ENCODE results near the gene MICAL3.

MICAL3 gene

GRCh38 chr22:17969701-17970113 lies 54.7 kb downstream of the MICAL3 start:
- no peak for DNase-seq

DNA sequence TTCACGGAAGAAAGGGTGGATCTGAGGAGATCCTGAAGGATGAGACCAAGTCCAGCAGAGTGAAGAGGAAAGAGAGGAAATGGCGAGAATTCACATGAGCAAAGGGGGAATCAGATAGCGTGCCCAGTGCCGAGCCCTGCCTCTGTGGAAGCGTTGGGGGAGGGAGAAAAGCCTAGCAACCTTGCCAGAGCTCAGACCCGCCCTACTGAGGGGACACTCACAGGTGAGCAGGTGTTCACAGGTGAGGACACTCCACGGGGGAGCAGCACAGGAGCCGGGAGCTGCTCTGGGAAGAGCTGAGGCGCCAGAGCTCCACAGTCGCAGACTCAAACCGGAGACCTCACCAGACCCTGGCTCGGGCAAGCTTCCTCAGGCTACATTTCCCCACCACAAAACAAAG lies 56.2 kb downstream of the MICAL3 start:
- DNase-seq: no peak

- no peak for DNase-seq
Measured at GRCh38 chr22:17966403-17966717, 58.0 kb downstream of the MICAL3 start.

DNA sequence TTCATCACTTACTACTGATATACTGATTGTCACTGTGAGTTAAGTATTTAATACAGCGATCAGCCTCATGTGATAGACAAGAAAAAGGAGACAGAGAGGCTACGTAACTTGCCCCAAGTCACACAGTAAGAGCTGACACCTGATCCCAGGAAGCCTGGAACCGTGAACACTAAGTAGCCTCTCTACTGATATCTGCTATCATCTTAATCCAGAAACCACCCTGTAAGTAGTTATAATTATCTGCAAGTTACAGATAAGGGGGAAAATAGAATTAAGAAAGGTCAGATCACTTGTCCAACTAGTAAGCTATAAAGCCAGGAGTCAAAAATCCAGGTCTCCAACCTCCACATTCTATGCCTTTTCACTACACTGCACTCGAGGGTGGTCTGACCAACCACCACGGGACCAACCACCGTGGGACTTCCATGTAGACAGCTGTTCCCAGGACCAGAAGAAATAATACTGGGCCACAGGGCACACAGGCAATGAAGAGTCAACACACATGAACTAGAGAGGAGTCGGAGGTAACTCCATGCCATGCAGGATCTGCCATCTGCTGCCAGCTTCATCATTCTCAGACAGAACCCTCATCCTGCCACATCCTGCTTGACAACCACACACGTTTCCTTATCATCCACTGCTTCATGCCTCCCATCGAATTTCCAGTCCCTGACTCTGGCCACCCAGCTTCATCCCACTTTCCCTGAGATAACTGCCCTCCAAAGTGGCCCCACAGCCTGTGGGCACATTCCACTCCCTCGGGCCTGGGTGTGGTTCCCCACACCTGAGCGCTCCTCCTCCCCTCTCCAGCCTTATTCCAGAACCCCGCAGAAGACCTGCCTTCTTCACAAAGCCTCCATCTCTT lies 58.6 kb downstream of the MICAL3 start:
- no peak for DNase-seq

GRCh38 chr22:17964643-17965042 lies 59.7 kb downstream of the MICAL3 start:
- DNase-seq: no peak

- no peak for DNase-seq
Measured at GRCh38 chr22:17964156-17964555, 60.2 kb downstream of the MICAL3 start.

DNA sequence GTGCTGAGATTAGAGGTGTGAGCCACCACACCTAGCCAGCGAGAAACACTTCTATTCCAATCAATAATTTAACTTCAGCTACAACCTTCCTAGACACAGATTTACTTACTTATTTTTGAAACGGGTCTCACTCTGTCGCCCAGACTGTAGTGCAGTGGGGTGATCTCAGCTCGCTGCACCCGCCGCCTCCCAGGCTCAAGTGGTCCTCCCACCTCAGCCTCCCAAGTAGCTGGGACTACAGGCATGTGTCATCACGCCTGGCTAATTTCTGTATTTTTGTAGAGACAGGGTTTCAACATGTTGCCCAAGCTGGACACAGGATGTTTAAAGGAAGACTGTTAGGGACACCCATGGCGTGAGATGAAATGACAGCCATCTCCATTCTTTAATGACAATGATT lies 61.3 kb downstream of the MICAL3 start:
- no peak for DNase-seq

DNA sequence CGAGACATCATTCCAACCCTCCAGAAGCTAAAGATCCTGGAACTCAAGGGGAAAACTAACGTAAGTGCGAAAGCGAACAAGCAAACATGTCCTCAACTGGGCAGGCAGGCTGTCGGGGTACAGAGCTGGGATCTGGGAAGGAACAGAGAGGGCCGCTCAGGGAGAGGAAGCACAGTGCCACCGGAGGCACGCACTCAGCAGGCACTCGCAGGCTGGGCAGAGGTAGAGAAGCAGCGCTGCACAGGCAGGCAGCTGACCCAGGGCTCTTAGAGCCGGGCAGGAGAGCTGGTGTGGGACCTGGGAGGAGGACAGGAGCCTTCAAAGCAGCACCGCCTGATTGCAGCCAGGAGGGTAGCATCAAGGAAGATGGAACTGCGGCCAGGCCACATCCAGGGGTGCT lies 62.2 kb downstream of the MICAL3 start:
- DNase-seq: no peak

DNA sequence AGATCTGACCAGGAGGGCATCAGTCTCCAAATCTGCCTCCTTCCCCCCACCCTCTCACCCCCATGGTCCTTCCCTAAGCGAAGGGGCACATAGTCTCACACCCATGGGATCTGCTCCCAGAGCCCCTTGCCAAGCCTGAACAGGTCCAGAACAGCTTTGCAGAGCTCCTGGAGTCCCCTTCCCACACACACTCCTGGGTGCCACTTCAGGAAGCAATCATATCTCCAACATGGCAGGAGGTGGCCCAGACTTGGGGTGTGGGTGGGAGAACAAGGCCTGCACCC lies 63.0 kb downstream of the MICAL3 start:
- DNase-seq: no peak

DNA sequence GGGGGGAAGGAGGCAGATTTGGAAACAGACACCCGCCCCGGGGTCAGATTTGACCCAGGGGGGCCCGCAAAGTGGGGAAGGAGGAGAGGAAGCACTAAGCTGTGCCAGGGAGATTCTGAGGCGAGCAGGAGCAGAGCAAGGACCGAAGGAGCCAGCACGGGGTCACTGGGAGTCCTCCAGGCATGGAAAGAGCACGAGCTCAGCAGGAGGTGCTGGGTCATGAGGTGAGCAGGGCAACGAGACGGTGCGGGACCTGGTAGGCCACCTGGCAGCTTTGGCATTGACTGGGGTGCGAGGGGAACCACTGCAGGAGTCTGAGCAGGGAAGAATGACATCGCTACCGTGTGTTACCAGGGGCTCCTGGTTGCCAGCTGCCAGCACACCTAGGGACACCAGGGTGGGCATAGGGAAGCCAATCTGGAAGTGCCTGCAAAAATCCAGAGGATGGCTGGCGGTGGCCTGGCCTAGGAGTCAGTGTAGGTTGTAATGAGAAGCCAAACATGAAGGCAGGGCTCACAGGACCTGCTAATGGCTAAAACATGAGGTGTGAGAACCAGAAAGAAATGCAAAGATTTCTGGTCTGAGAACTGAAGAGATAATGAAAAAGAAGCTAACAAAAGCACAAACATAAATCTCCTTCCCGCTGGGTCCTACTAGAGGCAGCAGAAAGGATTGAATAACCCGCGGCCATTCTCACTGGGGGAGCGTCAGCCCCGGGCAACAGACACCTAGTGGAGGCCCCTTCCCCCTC lies 63.5 kb downstream of the MICAL3 start:
- no peak for DNase-seq

- DNase-seq: no peak
Measured at GRCh38 chr22:17960011-17960410, 64.3 kb downstream of the MICAL3 start.

DNA sequence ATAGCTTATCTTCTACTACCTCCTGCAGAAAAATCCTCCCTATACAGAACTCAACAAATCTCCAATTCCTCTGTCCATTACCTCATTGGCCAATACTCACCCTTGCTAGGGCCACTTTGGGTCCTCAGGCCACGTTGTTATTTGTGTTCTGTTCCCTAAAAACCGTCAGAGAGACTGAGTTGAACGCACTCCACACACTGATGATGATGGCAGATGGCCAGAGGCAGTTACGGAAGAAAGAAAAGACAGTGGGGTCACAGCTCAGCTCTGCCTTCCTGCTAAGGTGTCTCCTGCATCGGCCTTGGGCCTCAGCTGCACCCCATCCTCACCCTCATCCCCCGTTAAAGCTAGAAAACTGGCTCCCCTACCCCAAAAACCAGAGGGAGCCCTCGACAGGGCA lies 66.2 kb downstream of the MICAL3 start:
- no peak for DNase-seq

- DNase-seq: no peak
Measured at GRCh38 chr22:17957693-17958092, 66.7 kb downstream of the MICAL3 start.

DNA sequence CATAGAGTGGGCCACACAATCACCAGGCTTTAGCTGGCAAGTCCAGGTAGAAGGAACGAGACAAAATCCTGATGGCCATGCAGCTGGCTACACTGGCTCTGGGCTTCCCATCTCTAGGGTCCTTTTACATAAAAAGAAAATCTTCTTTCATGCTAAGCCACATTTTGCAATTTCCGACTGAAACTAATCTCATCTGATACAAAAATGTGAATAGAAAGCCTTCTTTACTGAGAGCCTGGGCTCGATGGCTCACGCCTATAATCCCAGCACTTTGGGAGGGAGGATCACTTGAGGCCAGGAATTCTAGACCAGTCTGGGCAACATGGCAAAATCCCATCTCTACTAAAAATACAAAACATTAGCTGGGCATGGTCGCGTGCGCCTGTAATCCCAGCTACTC lies 67.2 kb downstream of the MICAL3 start:
- DNase-seq: no peak

- DNase-seq: no peak
Measured at GRCh38 chr22:17956630-17957029, 67.7 kb downstream of the MICAL3 start.

DNA sequence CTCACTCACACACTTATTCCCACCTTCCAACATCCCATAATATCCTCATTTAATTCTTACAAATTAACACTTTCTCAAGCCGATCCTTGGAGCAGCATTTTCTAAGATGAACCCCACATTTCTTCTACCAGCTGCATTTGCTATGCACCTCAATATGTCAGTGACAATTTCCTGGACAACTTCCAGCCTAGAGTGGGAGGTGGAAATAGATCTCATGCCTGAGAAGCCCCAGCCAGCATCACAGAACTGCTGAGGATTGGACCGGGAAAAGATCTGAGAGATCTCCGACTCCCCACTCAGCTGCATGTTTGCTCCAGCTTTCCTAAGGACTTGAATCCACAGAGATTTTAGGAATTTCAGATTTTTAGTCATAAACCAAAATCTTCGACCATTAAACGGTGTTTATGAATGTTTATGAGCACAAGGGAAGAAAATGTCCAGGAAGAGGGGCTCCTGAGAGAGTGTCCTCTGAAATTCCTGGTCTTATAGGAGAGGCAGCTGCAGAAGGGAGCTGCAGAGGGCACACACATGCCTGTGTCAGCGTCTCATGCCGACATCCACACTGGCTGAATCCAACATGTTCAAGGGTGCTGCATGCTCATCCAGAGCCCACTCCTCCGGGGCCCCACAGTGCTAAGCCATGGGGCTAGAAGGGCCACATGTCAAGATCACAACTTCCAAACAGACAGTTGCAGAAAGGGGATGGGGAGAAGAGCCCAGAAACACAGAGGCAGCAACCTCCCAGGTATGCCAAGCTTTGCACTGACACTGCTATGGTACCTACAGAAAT lies 68.6 kb downstream of the MICAL3 start:
- no peak for DNase-seq

GRCh38 chr22:17954860-17955587 lies 69.3 kb downstream of the MICAL3 start:
- DNase-seq: no peak

- DNase-seq: no peak
Measured at GRCh38 chr22:17954200-17954859, 70.0 kb downstream of the MICAL3 start.

GRCh38 chr22:17953147-17953546 lies 71.2 kb downstream of the MICAL3 start:
- DNase-seq: no peak

- DNase-seq: no peak
Measured at GRCh38 chr22:17952273-17952801, 72.0 kb downstream of the MICAL3 start.

- no peak for DNase-seq
Measured at GRCh38 chr22:17951315-17951714, 73.0 kb downstream of the MICAL3 start.

DNA sequence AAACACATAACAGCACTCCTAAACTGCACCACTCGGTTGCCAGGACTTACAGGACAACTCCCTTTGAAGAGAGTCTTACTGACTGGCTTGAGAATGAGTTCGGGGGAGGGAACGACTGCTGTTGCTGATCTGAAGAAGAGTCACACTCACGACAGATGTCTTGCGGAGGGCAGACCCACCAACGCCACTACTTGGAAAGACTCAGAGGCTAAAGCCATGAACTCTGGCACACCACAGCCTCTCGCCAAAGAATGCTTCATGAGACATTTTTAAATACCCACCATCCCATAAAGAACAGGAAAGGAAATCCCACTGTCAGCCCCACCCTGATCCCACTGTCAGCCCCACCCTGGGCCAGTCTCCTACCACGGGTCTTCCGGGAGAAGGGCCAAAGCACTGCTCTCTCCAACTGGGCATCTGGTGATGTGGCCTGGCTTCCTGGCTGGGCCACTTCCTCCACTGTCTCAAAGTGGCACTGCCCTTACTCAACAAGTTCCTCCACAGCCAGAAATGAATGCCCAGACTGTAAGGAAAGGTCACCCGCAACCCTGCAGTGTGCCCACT lies 73.6 kb downstream of the MICAL3 start:
- DNase-seq: no peak

All from effector CD4-positive, alpha-beta T cell (primary cell).